A204.1 (cell line): ENCODE results near the gene RNF220.

Source experiments
- FAIRE-seq: peaks from 2 replicates; lab custom pipeline; 2012; peaks lifted over from hg19 to GRCh38; lab: Jason Lieb, UNC

The RNF220 gene

DNA sequence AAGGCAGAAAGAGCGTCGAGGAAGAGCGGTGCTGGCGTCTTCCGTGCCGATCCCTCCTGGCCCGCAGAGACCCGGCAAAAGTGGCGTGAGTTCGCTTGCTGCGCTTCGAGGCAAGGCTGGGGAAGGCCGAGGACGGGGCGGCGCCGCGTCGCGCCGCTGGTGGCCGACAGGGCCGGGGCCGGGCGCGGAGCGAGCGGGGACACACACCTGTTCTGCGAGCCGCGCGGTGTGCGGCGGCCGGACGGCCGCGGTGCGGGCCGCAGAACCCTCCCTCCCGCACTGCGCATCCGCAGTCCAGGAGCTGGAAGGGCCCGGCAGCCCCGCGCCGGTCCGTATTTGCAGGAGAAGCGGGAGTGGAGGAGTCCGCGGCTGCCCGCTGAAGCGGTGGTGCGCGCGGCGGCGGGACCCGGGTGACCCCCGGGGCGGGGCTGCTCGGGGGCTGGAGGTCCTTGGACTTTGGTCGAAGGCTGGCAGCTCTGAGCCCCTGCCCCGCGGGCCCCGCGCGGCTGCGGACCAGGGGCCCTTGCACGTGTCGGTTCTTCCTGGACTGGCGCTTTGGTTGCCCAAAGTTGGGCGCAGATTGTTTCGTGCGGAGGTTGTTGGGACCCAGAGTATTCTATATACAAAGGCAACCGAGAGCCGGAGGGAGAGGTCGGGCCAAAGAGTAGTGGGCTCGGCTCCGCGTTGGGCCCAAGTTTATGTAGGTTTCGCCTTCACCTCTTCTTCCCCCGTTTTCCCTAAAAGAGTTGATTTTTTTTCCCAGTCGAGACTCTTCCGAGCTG lies 2.6 kb downstream of the RNF220 start:
- no peak for FAIRE-seq

DNA sequence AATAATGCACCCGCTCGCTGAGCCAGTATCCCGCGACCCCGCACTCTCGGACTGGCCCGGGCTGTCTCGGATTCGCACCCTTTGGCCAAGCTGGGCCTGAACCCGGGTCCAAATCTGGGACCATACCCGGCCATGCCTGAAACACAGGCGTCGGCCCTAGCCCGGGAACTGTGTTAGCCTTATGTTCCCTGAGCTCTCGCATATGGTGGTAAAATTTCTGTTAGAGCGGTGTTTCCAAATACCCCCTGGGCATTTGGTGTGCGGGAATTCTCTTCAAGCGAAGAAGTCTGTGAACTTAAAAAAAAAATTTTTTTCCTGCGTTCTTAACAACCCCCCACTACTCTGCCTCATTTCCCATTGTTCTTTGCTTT lies 3.1 kb downstream of the RNF220 start:
- FAIRE-seq = no peak

DNA sequence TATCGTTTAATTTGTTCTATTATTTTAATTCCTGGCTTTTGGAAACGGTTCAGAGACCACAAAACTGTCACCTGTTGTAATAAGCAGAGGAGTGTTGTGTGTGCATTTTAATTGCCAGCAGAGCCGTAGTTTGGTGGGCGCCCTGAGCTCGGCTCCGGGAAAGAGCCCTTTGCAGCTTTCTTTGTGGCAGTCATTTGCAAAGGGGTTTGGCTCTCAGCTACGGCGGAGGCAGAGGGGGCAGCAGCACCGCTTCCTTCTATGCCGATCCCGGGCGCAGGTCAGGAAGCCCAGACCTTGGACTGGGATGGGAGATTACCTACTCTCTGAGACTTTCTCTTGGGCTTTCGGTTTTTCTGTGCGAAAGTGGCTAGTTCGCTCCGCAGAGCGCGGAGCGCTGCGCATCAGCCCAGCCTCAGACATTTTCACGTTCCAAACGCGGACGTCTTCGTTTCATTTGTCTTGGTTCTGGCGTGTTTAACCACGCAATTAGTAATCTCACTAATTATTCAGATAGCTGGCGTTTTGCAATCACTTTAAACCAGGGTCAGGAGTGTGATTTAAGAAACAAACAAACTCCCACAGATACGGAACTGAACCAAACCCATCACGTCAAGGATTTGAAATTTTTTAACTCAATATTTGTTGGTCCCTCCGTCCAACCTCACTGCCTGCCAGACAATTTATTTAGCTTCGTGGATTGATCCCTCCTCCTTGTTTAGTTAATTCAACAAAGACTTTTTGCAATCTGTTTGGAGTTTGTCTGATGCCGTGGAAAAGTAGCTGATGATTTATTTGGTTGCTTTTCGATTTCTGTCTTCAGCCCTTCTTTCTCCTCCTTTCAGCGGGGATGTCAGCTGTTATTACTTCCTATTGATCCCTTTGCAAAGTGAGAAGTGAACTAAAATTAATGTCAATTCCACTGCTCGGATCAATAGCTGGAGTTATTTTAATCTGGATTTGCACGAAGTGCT lies 3.9 kb downstream of the RNF220 start:
- no peak for FAIRE-seq

DNA sequence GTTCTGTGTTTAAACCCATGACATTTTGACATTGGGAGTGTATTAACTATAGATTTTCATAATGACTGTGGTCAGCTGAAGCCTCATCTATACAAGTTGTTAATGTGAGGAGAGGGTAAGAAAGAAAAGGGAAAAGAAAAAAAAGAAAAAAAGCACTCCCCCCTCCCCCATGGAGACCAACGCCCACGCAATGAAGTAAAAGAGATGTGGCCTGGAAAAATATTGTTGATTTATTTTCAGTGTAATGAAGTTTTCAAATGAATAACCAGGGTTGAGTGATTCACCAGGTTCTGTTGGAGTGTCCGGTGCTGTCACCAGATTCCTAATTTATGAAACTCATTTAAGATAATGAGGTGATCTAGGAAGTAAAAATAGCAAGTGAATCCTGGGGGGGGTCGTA lies 4.7 kb downstream of the RNF220 start:
- no peak for FAIRE-seq

DNA sequence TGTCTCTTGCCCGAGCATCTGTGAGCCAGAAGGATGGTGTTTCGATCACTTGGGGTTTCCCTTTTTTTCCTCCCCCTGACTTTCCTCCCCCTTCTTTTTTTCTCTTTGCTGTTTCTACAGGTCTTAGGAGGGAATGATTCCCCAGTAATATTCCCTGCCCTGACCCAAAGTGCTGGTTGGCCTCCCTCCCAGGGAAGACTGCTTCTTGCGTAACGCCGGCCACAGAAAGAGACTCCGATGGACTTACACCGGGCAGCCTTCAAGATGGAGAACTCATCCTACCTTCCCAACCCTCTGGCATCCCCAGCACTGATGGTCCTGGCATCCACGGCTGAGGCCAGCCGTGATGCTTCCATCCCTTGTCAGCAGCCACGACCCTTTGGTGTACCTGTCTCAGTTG lies 6.8 kb downstream of the RNF220 start:
- no peak for FAIRE-seq

DNA sequence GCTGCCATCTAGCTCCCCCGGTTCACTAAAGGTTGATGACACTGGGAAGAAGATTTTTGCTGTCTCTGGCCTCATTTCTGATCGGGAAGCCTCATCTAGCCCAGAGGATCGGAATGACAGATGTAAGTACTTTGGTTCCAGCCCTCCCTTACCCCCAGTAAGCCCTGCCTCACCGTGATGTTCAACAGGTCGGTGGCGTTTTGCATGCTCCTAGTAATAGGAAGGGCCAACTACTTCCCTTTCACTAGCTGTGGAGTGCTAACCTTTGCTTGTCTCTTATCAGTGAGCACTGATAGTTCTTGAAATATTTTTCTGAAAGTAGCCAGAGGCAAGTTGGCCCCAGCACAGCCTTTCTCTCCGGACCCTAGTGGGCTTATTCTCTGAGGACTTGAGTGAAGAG lies 7.5 kb downstream of the RNF220 start:
- FAIRE-seq = no peak

- FAIRE-seq = no peak
Measured at GRCh38 chr1:44413740-44414139, 8.7 kb downstream of the RNF220 start.

DNA sequence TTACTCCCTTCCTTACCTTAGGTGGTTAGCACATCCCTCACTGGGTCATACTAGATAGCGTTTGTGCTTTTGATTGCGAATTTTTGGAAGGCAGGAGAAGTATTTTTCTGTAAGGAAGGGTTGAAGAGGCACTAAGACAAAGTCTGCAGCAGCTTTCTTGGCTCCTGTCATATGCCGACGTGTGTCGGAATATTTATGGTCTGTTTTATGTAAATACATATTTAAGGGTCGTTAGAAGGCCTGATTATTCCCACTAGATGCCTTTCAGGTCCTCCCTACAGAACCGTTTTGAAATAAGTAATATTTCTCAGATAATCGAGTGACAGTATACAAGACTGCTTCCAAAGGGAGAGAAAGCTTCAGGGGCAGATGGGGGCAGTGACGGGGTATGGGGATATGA lies 10.0 kb downstream of the RNF220 start:
- no peak for FAIRE-seq

- FAIRE-seq = no peak
Measured at GRCh38 chr1:44416408-44416807, 11.4 kb downstream of the RNF220 start.

DNA sequence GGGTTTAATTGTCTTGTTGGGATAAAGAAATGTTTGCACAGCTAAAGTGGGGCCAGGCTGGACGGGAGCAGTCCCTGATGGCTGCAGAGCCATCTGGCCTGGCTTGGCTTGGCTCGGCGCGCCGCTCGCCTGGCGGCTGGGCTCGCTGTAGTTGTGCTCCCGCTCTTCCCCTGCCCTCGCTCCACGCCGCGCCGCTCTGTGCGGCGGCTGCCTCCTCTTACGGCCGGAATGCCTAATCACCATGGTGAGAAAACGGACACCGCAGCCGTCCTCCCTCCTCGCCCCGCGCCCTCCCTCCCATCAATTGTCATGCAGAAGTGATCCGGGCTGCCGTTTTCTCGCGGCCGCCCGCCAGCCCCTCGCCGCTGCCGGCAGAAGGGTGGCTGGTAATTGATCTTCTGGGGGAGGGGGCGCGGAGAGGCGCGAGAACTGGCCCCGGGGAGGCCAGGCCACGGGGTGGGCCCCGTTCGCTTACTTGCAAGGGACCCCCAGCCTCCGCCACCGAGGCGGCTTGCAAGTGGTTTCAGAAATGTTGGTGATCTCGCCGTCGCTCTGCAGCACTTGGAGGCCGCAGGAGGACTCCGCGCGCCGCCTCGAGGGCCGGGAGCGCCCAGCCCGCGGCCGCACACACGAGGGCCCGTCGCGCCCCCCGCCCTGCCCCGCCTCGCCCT lies 12.4 kb downstream of the RNF220 start:
- FAIRE-seq = no peak

DNA sequence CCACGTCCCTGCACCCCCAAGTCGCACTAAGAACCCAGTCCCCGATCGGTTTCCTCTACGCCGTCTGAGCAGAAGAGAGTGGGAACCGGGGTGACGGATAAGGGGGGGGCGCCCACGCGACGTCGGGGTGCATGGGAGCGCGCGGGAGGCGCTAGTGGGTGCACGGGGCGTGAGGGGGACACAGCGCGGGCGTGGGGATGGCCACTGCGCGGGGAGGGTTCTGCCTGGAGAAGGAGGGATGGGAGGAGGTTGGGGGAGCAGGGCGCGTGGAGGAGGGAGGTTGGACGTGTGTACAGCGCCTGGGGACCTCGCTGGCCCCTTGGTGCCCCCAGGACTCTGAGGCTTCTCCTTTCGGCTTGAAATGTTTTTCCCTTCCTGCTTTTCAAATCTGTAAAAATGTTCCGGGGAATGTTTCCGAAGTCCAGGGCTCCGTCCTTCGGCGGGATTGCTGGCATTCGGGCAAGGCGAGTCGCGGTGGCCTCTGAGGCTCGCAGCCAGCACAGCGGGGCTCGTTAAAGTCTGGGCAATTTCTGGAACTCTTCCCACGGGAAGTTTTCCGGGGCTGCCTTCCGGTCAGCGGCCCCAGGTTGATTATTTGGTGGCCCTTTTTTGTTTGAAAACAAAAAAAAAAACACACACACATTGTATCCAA lies 13.1 kb downstream of the RNF220 start:
- FAIRE-seq = no peak

GRCh38 chr1:44419901-44420300 lies 14.8 kb downstream of the RNF220 start:
- no peak for FAIRE-seq

- no peak for FAIRE-seq
Measured at GRCh38 chr1:44420535-44420934, 15.5 kb downstream of the RNF220 start.

GRCh38 chr1:44421446-44421884 lies 16.4 kb downstream of the RNF220 start:
- FAIRE-seq = no peak

GRCh38 chr1:44422161-44422560 lies 17.1 kb downstream of the RNF220 start:
- FAIRE-seq = no peak

DNA sequence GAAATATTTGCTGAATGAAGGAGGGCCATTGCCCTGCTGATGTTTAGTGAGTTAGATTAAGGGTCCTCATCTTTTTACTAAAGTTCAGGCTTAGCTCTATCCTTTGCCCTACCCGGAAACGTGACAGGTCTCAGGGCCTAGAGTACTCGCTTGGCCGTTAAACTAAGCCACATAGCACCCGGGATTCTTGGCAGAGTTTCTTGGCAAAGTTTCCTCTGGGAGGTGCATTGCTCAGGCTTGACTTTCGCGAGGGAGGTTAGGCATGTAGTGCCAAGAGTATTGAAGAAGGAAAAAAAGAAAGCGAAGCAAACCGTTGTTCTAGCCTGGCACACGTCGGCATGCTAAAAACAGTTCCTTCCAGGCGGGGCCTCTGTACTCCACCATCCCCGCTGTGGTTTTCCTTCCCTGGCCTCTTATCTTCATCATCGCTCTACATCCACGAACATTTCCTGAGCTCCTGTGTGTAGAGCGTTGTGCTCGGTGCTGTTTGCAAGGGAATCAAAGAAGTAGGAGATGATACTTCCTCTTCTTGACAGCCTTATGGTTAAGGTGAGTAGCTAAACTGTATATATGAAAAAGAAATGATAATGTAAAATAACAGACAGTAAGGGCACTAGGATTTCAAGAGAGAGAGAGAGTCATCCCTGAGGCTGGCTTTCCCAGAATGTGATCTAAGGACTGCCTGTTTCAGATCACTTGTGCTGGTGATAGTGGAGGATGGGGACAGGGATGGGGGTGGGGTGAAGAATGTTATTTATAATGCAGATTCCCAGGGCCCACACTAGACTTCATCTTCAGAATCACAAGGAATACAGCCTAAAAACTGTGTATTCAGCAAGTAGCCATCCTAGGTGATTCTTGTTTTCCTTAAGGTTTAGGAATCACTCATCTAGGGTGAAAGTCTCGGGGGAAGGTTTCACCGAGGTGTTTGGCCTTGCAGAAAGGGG lies 18.8 kb downstream of the RNF220 start:
- no peak for FAIRE-seq

- FAIRE-seq = no peak
Measured at GRCh38 chr1:44424747-44425146, 19.7 kb downstream of the RNF220 start.

GRCh38 chr1:44425341-44426082 lies 20.5 kb downstream of the RNF220 start:
- FAIRE-seq = no peak

DNA sequence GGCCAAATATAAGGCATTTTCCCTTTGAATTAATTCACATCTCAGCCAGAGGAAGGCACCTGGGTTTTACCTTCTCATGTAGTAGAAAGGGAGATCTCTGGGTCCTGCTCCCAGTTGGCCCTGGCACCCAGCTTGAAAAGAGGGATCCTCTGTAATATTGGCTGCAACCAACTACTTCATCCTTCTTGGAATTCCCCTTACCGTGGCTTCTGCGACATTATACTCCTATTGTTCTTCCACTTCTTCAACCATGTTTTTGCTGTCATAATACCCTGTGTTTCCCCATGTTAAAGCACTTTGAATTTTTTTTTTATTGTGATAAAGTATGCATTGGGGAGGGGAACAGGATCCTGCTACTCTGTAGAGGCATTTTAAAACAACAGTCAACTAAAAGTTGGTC lies 26.8 kb downstream of the RNF220 start:
- FAIRE-seq = no peak

DNA sequence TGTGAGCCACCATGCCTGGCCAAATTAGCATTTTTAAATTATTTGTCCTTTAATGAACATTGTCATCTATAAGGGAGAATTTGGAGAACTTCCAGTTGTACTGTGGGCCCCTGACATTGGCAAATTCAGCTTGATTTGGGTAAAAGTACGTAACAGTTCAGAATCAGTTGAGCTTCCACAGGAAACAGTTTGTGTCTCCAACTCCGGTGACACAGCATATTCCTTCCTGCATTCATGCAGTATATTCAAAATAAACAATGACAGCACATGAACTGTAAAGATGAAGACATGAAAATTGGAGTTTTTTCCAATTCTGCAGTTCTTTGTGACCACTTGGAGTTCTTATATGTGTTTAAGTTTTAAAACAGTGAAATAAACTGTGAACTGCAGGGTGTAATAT lies 28.2 kb downstream of the RNF220 start:
- no peak for FAIRE-seq
